HG03565 (cell line): ENCODE measurements around the gene MICAL2.

Experiments
- ATAC-seq: cut with Tn5 transposase; IDR thresholded peaks from one replicate; pipeline ENCODE4 v1.9.1; 2021; ENCODE audit warnings: mild to moderate bottlenecking, moderate library complexity; ENCODE audit not compliant: unreplicated experiment

The MICAL2 gene

GRCh38 chr11:12110201-12110713, at the start of gene MICAL2:
TSS of gene MICAL2 (plus strand) at chr11:12110590. CDS start at chr11:12162156, 51,566 bp downstream.
- ATAC-seq = peak; percentile 97

- no peak for ATAC-seq
Observed at GRCh38 chr11:12061851-12062560, 48.4 kb upstream of the MICAL2 start.

- ATAC-seq = no peak
Observed at GRCh38 chr11:12063251-12063650, 47.1 kb upstream of the MICAL2 start.

- ATAC-seq = no peak
Observed at GRCh38 chr11:12064136-12064953, 46.0 kb upstream of the MICAL2 start.

- no peak for ATAC-seq
Observed at GRCh38 chr11:12064954-12065280, 45.5 kb upstream of the MICAL2 start.

- no peak for ATAC-seq
Observed at GRCh38 chr11:12066056-12066798, 44.2 kb upstream of the MICAL2 start.

- no peak for ATAC-seq
Observed at GRCh38 chr11:12066799-12067508, 43.4 kb upstream of the MICAL2 start.

GRCh38 chr11:12067796-12068357, 42.5 kb upstream of the MICAL2 start:
- ATAC-seq = no peak

GRCh38 chr11:12069066-12069676, 41.2 kb upstream of the MICAL2 start:
- ATAC-seq = no peak

GRCh38 chr11:12070446-12071267, 39.7 kb upstream of the MICAL2 start:
- no peak for ATAC-seq

GRCh38 chr11:12071574-12071973, 38.8 kb upstream of the MICAL2 start:
- no peak for ATAC-seq

- ATAC-seq = no peak
Observed at GRCh38 chr11:12073436-12073835, 37.0 kb upstream of the MICAL2 start.

- ATAC-seq = no peak
Observed at GRCh38 chr11:12073886-12074285, 36.5 kb upstream of the MICAL2 start.

GRCh38 chr11:12074529-12075195, 35.7 kb upstream of the MICAL2 start:
- ATAC-seq = no peak

- no peak for ATAC-seq
Observed at GRCh38 chr11:12075291-12075690, 35.1 kb upstream of the MICAL2 start.

- ATAC-seq = no peak
Observed at GRCh38 chr11:12075822-12076821, 34.3 kb upstream of the MICAL2 start.

GRCh38 chr11:12076840-12077534, 33.4 kb upstream of the MICAL2 start:
- no peak for ATAC-seq
